Muscle layer of duodenum (tissue), 2 donors: ENCODE data around the gene COX7B.

Experiments
- H3K27ac ChIP-seq: one replicate; pipeline ENCODE4 v1.7.0; 2013; ENCODE audit warnings: mild to moderate bottlenecking, low read length
- H3K27me3 ChIP-seq: one replicate; pipeline ENCODE4 v1.7.0; 2013; ENCODE audit warnings: low read depth, mild to moderate bottlenecking, control low read depth, low read length
- H3K36me3 ChIP-seq, 2 donors: one replicate each; pipeline ENCODE4 v1.7.0; 2013; ENCODE audit warnings: low read length in 2 of 2, control low read depth in 1 of 2, mild to moderate bottlenecking in 1 of 2; ENCODE audit not compliant: insufficient read depth in 2 of 2, control insufficient read depth in 1 of 2
- H3K4me1 ChIP-seq, 2 donors: one replicate each; pipeline ENCODE4 v1.7.0; 2013; ENCODE audit warnings: low read length in 2 of 2, mild to moderate bottlenecking in 2 of 2, control low read depth in 1 of 2, moderate library complexity in 1 of 2; ENCODE audit not compliant: insufficient read depth in 2 of 2, control insufficient read depth in 1 of 2
- H3K4me3 ChIP-seq, 2 donors: one replicate each; pipeline ENCODE4 v1.7.0; 2013; ENCODE audit warnings: low read length in 2 of 2, low read depth in 1 of 2, mild to moderate bottlenecking in 1 of 2
- H3K9me3 ChIP-seq, 2 donors: one replicate each; pipeline ENCODE4 v1.7.0; 2013; ENCODE audit warnings: low read length in 2 of 2, control low read depth in 1 of 2, mild to moderate bottlenecking in 1 of 2; ENCODE audit not compliant: control insufficient read depth in 1 of 2
- donor health status: healthy.

COX7B gene

GRCh38 chrX:77945910-77946545 lies 46.8 kb downstream of the COX7B start:
- Histone ChIP-seq H3K27me3 (no peaks in the 10 kb centered on the region), H3K36me3 (no peaks in the 10 kb centered on the region), H3K27ac (no peak overlapping the region), H3K4me3 (no peak overlapping the region), H3K9me3 (no peaks in the 10 kb centered on the region), H3K4me1 (peaks cover 0 to 7% of the 10 kb centered on the region in 2 donors)

GRCh38 chrX:77946571-77946970 lies 47.3 kb downstream of the COX7B start:
- H3K4me1 ChIP-seq = peaks cover 0 to 7% of the 10 kb centered on the region in 2 donors
- H3K36me3 ChIP-seq = no peaks in the 10 kb centered on the region
- H3K27ac ChIP-seq = no peak overlapping the region
- no peaks in the 10 kb centered on the region for H3K27me3 ChIP-seq
- H3K9me3 ChIP-seq = no peaks in the 10 kb centered on the region
- H3K4me3 ChIP-seq = no peak overlapping the region

DNA sequence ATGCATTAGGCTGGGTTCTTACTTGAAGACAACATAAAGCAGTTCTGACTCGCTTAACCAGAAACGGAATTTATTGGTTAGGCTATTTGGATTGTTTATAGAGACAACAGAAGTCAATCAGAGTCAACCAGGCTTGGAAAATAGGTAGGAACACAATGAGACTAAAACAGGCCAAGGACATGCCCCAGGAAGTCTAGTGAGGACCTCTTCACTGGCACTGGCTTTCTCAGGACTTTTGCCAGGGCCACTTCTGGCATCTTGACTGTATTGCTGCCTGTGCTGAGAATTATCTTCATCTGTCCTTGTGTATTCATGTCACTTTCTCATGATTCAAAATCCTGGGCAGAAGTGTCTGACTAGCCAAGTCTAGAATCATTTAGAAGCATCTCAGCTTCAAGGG lies 50.6 kb downstream of the COX7B start:
- Histone ChIP-seq H3K4me1 (peaks cover 0 to 7% of the 10 kb centered on the region in 2 donors), H3K36me3 (no peaks in the 10 kb centered on the region)

GRCh38 chrX:77952173-77952572 lies 52.9 kb downstream of the COX7B start:
- Histone ChIP-seq H3K4me1 (peaks cover 0 to 7% of the 10 kb centered on the region in 2 donors), H3K4me3 (no peak overlapping the region), H3K36me3 (no peaks in the 10 kb centered on the region), H3K27ac (no peak overlapping the region), H3K9me3 (no peaks in the 10 kb centered on the region), H3K27me3 (no peaks in the 10 kb centered on the region)

More for the DNA sequence above, 50.6 kb downstream of the COX7B start:
- Histone ChIP-seq H3K27me3 (no peaks in the 10 kb centered on the region), H3K9me3 (no peaks in the 10 kb centered on the region), H3K4me3 (no peak overlapping the region), H3K27ac (no peak overlapping the region)

- H3K27ac ChIP-seq = no peak overlapping the region
- no peak overlapping the region for H3K4me3 ChIP-seq
- H3K27me3 ChIP-seq = no peaks in the 10 kb centered on the region
- H3K9me3 ChIP-seq = no peaks in the 10 kb centered on the region
- H3K4me1 ChIP-seq = peaks cover 0 to 7% of the 10 kb centered on the region in 2 donors
- no peaks in the 10 kb centered on the region for H3K36me3 ChIP-seq
These were observed 54.0 kb downstream of the COX7B start for GRCh38 chrX:77953302-77953701.

- Histone ChIP-seq H3K4me3 (no peak overlapping the region), H3K4me1 (peaks cover 0 to 7% of the 10 kb centered on the region in 2 donors), H3K9me3 (no peaks in the 10 kb centered on the region), H3K27me3 (no peaks in the 10 kb centered on the region), H3K27ac (no peak overlapping the region), H3K36me3 (no peaks in the 10 kb centered on the region)
These were observed 54.4 kb downstream of the COX7B start for GRCh38 chrX:77953708-77954107.
